Adrenal gland (tissue), 12 donors: Measurements from ENCODE around the gene ERC2. TPM values are rescaled to one million over a fixed set of nuclear protein-coding genes. Genes with fewer than 3 reads are reported as not detected.

Experiments
- DNase-seq, 7 donors: peaks; one replicate each; pipeline ENCODE4 v3.0.0-alpha.2; 2019 to 2020
- H3K27ac ChIP-seq, 5 donors: fragments of 200-600 bp; sonication (generic) in 4 of 5; 1 replicate in 3 of 5; 2 replicates in 2 of 5; pipeline versions ENCODE4 v1.5.1 to v1.8.0; 2016 to 2020; ENCODE audit warnings: mild to moderate bottlenecking in 1 of 5
- H3K27me3 ChIP-seq: fragments of 200-600 bp; 2 replicates; pipeline ENCODE4 v1.8.0; 2021
- H3K36me3 ChIP-seq, 2 donors: fragments of 200-600 bp; replicated peaks in 1 of 2; 1 replicate in 1 of 2; 2 replicates in 1 of 2; pipeline versions ENCODE4 v1.5.1 to v1.8.0; 2018 to 2022
- H3K4me1 ChIP-seq, 2 donors: fragments of 200-600 bp; replicated peaks in 1 of 2; 1 replicate in 1 of 2; 2 replicates in 1 of 2; pipeline versions ENCODE4 v1.5.1 to v1.8.0; 2018 to 2021
- H3K4me3 ChIP-seq, 4 donors: fragments of 200-600 bp; sonication (generic) in 3 of 4; one replicate each; pipeline ENCODE4 v1.5.1; 2016 to 2018
- H3K9me3 ChIP-seq, 3 donors: fragments of 200-600 bp; sonication (generic) in 1 of 3; replicated peaks in 1 of 3; 1 replicate in 2 of 3; 2 replicates in 1 of 3; pipeline versions ENCODE4 v1.5.1 to v1.8.0; 2016 to 2021
- POLR2A ChIP-seq, 2 donors: fragments of 450-650 bp; IDR thresholded peaks; one replicate each; pipeline ENCODE4 v1.6.1; 2017; ENCODE audit warnings: antibody characterized with exemption in 2 of 2, mild to moderate bottlenecking in 2 of 2, moderate library complexity in 1 of 2
- WGBS, 4 donors: extraction: QIAGEN DNeasy Blood & Tissue Kit in 2 of 4; methylation state at CpG; one replicate each; pipeline versions ENCODE4 v1.1.5 to v1.1.7; 2013 to 2017; 5-methylcytosine and 5-hydroxymethylcytosine counted together
- intact Hi-C, 2 donors: fragments of 100-400 bp; cut with DNase I; formaldehyde crosslinking; loops; one replicate each; pipeline versions ENCODE4 v1.14.1 to v1.15.0; 2022 to 2023
- polyA plus RNA-seq, 3 donors: library from polyadenylated mRNA; stranded (reverse); fragments of 200-250 nt in 2 of 3; fragments of 350-450 nt in 1 of 3; fragmentation: Illumina TruSeq in 1 of 3; extraction: RNeasy Lipid Tissue Mini Kit (QIAGEN cat#74804) in 1 of 3; gene quantifications; one replicate each; pipeline ENCODE4 v1.2.3, GENCODE V29; 2013 to 2014
- total RNA-seq, 9 donors: library from RNA; depleted of rRNA in 4 of 9; stranded (reverse); fragments of >200 nt in 4 of 9; fragments of 120-200 nt in 1 of 9; fragmentation: NEBNext Ultra II Directional in 1 of 9; extraction: Animal tissue kit (Norgen Biotek cat#: 25700) in 1 of 9; gene quantifications; one replicate each; pipeline versions ENCODE4 v1.1.0 to v1.2.4, GENCODE V29; 2013 to 2023
- TF ChIP-seq, protein P1 (sequence below), 6 experiments: fragments of 450-650 bp in 4 of 6; fragments of 200-600 bp in 2 of 6; sonication (generic) in 1 of 6; IDR thresholded peaks; 1 replicate in 5 of 6; 2 replicates in 1 of 6; pipeline versions ENCODE4 v1.5.1 to v1.8.0; 2016 to 2021; ENCODE audit warnings: antibody characterized with exemption in 6 of 6, mild to moderate bottlenecking in 2 of 6, moderate library complexity in 1 of 6
- donor health status: healthy with polysubstance abuse.
- donor health status: Bipolar disorder and iron deficiency.
- donor health status: DM: yes; HTN: yes; CAD: no.
- donor health status: DM: no; HTN: no; CAD: no.
- donor health status: DM: no; HTN: no; CAD: no.
- donor health status: DM: yes; HTN: yes; CAD: no.

Gene ERC2
- total and polyA plus RNA-seq, 12 donors = 0.47 to 5.8 (median 1.5) TPM

DNA sequence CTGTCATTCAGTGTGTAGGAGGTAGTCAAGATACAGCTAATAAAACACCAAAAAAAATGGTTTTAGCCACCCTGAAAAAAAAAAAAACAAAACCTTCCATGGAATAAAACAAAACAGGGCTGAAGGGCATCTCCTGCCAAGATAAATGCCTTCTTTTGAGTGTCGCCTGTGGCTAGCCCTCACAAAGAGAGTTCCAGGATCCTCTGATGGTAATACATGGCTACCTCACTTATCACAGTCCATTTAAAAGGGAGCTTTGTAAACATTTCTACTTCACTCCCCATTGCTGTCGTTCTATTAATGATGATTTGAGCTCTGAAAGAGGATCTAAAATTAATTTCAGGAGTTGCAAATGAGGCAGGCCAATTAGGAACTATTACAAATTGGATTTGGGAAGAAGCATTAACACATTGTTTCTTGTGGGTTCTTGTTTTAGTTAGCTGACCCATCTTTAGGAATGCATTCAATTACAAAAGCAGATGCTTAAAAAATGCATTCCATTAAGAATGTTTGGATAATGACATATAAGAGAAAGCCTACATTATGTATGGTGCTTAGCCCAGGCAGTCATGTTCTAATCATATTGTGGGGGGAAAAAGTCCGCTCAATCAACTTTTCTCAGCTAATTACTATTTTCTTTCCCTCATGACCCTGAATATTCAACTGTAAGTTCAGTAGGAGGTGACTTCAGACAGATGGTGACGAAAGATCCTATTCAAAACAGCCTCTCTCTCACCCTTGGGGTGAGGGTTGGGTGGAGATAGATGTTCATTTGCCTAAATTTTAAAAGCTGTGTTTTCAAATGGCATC lies 726.0 kb downstream of the ERC2 start:
- no peak for TF ChIP-seq POLR2A (IDR thresholded peaks at IDR 0.05)
- TF ChIP-seq, protein P1, sequence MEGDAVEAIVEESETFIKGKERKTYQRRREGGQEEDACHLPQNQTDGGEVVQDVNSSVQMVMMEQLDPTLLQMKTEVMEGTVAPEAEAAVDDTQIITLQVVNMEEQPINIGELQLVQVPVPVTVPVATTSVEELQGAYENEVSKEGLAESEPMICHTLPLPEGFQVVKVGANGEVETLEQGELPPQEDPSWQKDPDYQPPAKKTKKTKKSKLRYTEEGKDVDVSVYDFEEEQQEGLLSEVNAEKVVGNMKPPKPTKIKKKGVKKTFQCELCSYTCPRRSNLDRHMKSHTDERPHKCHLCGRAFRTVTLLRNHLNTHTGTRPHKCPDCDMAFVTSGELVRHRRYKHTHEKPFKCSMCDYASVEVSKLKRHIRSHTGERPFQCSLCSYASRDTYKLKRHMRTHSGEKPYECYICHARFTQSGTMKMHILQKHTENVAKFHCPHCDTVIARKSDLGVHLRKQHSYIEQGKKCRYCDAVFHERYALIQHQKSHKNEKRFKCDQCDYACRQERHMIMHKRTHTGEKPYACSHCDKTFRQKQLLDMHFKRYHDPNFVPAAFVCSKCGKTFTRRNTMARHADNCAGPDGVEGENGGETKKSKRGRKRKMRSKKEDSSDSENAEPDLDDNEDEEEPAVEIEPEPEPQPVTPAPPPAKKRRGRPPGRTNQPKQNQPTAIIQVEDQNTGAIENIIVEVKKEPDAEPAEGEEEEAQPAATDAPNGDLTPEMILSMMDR (IDR thresholded peaks at IDR 0.05) = no peak
- no peaks in the 10 kb centered on the region for H3K4me1 ChIP-seq
- no peaks in the 10 kb centered on the region for H3K27me3 ChIP-seq
- 78 to 87% (median 86%) methylated on average over 4 of the region's 4 CpGs for WGBS, 4 donors
- H3K4me3 ChIP-seq = no peak overlapping the region
- no peaks in the 10 kb centered on the region for H3K9me3 ChIP-seq
- H3K27ac ChIP-seq = no peak overlapping the region
- H3K36me3 ChIP-seq = no peaks in the 10 kb centered on the region
- no peak for DNase-seq
- intact Hi-C loops = loop anchor here in 1 of 2 donors (10.0 kb wide), 1 partner anchor 887 kb away; no protein-coding TSS in a partner anchor

DNA sequence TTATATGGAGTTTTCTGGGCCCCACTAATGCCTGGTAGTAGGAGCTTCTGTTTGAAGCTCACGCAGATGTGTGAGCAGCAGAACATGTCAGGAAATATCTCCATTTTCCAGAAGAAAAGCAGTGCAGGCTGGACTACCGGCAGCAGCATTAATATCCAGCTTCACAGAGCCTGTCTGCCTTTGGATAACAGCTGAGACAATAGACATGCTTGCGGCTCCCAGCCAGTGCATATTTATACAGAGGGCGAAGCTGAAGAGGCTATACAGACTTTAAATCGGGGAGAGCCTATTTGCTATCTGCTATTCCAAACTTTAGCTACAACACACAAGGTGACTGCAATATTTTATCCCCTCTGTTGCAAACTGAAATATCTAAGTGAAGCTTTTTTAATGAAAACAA lies 731.1 kb downstream of the ERC2 start:
- 78 to 84% (median 81%) methylated on average over 5 of the region's 5 CpGs for WGBS, 4 donors
- no peak for DNase-seq
- Histone ChIP-seq H3K27ac (no peak overlapping the region), H3K9me3 (no peaks in the 10 kb centered on the region), H3K27me3 (no peaks in the 10 kb centered on the region), H3K36me3 (no peaks in the 10 kb centered on the region), H3K4me3 (no peak overlapping the region), H3K4me1 (no peaks in the 10 kb centered on the region)
- TF ChIP-seq, protein P1 (IDR thresholded peaks at IDR 0.05) = no peak
- TF ChIP-seq POLR2A (IDR thresholded peaks at IDR 0.05) = no peak
- intact Hi-C loops = no loop called here

DNA sequence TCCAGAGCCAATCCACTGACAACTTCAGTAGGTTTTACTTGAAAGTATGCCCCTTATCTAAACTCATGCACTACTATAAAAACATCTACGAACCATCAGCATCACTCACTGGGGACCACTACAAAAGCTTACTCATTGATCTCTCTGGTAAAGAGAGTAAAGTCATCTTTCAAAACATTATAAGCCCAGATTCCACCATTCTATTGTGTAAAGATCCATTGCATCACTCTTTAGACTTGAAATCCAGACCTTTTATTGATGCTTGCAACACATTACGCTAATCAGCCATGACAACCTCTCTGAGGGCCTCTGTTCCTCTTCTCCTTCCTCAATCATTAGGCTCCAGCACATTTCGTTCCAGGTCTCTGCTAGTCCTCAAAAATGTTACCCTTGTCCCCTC lies 732.3 kb downstream of the ERC2 start:
- intact Hi-C loops = no loop called here
- Histone ChIP-seq H3K27ac (no peak overlapping the region), H3K27me3 (no peaks in the 10 kb centered on the region), H3K36me3 (no peaks in the 10 kb centered on the region), H3K4me3 (no peak overlapping the region), H3K9me3 (no peaks in the 10 kb centered on the region), H3K4me1 (no peaks in the 10 kb centered on the region)
- TF ChIP-seq POLR2A (IDR thresholded peaks at IDR 0.05) = no peak
- TF ChIP-seq, protein P1 (IDR thresholded peaks at IDR 0.05) = no peak
- no peak for DNase-seq
- WGBS, 4 donors = 78 to 84% (median 79%) methylated on average over 3 of the region's 3 CpGs

DNA sequence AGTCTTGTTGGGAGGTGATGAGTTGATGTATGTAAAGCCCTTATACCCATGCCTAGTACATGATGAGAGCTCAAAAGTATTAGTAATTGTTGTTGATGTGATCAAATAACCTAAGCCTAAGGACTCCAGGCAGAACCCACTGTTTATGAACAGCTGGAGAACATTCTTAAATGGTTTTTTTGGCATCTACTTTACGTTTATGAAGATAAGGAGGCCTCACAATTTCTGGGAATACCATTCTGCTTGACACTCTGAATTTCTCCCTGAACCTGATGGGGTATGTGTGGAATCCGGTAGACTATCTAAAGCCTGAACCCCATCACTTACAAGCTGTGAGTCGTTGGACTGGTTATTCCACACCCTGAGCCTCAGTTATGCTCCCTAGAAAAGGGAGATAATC lies 736.5 kb downstream of the ERC2 start:
- H3K27me3 ChIP-seq = no peaks in the 10 kb centered on the region
- no peaks in the 10 kb centered on the region for H3K9me3 ChIP-seq
- TF ChIP-seq POLR2A (IDR thresholded peaks at IDR 0.05) = no peak
- TF ChIP-seq, protein P1 (IDR thresholded peaks at IDR 0.05) = no peak
- H3K36me3 ChIP-seq = no peaks in the 10 kb centered on the region
- no peak overlapping the region for H3K4me3 ChIP-seq
- H3K4me1 ChIP-seq = no peaks in the 10 kb centered on the region
- intact Hi-C loops = no loop called here
- WGBS, 4 donors = 69 to 73% (median 70%) methylated on average over 3 of the region's 3 CpGs
- no peak overlapping the region for H3K27ac ChIP-seq
- no peak for DNase-seq
